ENCODE measurements around the gene MCCC1.
A peak's percentile ranks its signal among the peaks of the same experiment; 100 is the strongest.

MCCC1 gene

GRCh38 chr3:183099026-183099837, at the start of gene MCCC1:
MCCC1 (minus strand) TSS chr3:183099496; CDS start chr3:183099440, 56 bp downstream.
- peaks cover under 1% of the 10 kb centered on the region for H3K36me3 ChIP-seq (ENCODE audit: insufficient read depth, low read length)

GRCh38 chr3:183148056-183148455, 48.8 kb upstream of the MCCC1 start:
- no peak overlapping the region for H3K4me3 ChIP-seq (ENCODE audit: low read length)
- H3K4me1 ChIP-seq (ENCODE audit: insufficient read depth, low read length) = no peaks in the 10 kb centered on the region
- H3K27me3 ChIP-seq (ENCODE audit: insufficient read depth, low read length) = peaks cover 5% of the 10 kb centered on the region
- no peaks in the 10 kb centered on the region for H3K36me3 ChIP-seq (ENCODE audit: insufficient read depth, low read length)
- H2AFZ ChIP-seq (ENCODE audit: low read depth, low read length) = no peak overlapping the region
- H3K9me3 ChIP-seq (ENCODE audit: low read length) = no peaks in the 10 kb centered on the region

More at GRCh38 chr3:183099026-183099837, at the start of gene MCCC1:
- H3K27me3 ChIP-seq (ENCODE audit: insufficient read depth, low read length) = no peaks in the 10 kb centered on the region
- no peaks in the 10 kb centered on the region for H3K9me3 ChIP-seq (ENCODE audit: low read length)
- peak within 1 kb of the TSS; percentile 82 for H2AFZ ChIP-seq (ENCODE audit: low read depth, low read length)
- peak within 1 kb of the TSS; percentile 74 for H3K4me3 ChIP-seq (ENCODE audit: low read length)
- peaks cover 11% of the 10 kb centered on the region for H3K4me1 ChIP-seq (ENCODE audit: insufficient read depth, low read length)

GRCh38 chr3:183144363-183144762, 45.1 kb upstream of the MCCC1 start:
- Histone ChIP-seq H3K4me1 (ENCODE audit: insufficient read depth, low read length) (peaks cover 10% of the 10 kb centered on the region), H3K9me3 (ENCODE audit: low read length) (peaks cover 2% of the 10 kb centered on the region), H3K4me3 (ENCODE audit: low read length) (no peak overlapping the region), H3K36me3 (ENCODE audit: insufficient read depth, low read length) (no peaks in the 10 kb centered on the region), H2AFZ (ENCODE audit: low read depth, low read length) (no peak overlapping the region), H3K27me3 (ENCODE audit: insufficient read depth, low read length) (no peaks in the 10 kb centered on the region)

- Histone ChIP-seq H3K36me3 (ENCODE audit: insufficient read depth, low read length) (no peaks in the 10 kb centered on the region), H3K4me1 (ENCODE audit: insufficient read depth, low read length) (peaks cover 10% of the 10 kb centered on the region), H3K9me3 (ENCODE audit: low read length) (peaks cover 4% of the 10 kb centered on the region), H2AFZ (ENCODE audit: low read depth, low read length) (no peak overlapping the region), H3K4me3 (ENCODE audit: low read length) (no peak overlapping the region), H3K27me3 (ENCODE audit: insufficient read depth, low read length) (no peaks in the 10 kb centered on the region)
Observed at GRCh38 chr3:183142199-183142598, 42.9 kb upstream of the MCCC1 start.

DNA sequence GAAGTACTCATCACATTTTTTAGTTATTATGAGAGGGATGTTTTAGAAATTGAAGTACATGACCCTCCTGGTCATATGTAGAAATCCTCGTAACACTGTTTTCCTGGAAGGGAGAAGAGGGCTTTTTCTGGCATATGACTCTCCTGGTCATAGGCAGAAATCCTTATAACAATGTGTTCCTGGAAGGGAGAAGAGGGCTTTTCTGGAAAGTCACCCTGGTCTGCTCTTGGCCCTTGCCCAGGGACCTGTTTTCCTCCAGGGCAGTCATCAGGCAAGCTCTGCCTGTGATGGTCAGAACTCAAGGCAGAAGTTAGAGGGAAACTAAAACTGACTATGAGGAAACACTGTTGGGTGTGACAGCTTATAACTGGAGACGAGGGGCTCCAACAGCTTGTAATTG, 35.5 kb upstream of the MCCC1 start:
- Histone ChIP-seq H3K9me3 (ENCODE audit: low read length) (peaks cover 3% of the 10 kb centered on the region), H3K36me3 (ENCODE audit: insufficient read depth, low read length) (no peaks in the 10 kb centered on the region), H2AFZ (ENCODE audit: low read depth, low read length) (no peak overlapping the region), H3K4me1 (ENCODE audit: insufficient read depth, low read length) (no peaks in the 10 kb centered on the region), H3K27me3 (ENCODE audit: insufficient read depth, low read length) (peaks cover 28% of the 10 kb centered on the region), H3K4me3 (ENCODE audit: low read length) (no peak overlapping the region)

GRCh38 chr3:183132409-183132808, 33.1 kb upstream of the MCCC1 start:
- Histone ChIP-seq H3K4me1 (ENCODE audit: insufficient read depth, low read length) (no peaks in the 10 kb centered on the region), H2AFZ (ENCODE audit: low read depth, low read length) (no peak overlapping the region), H3K36me3 (ENCODE audit: insufficient read depth, low read length) (no peaks in the 10 kb centered on the region), H3K4me3 (ENCODE audit: low read length) (no peak overlapping the region), H3K9me3 (ENCODE audit: low read length) (no peaks in the 10 kb centered on the region), H3K27me3 (ENCODE audit: insufficient read depth, low read length) (peaks cover 28% of the 10 kb centered on the region)

DNA sequence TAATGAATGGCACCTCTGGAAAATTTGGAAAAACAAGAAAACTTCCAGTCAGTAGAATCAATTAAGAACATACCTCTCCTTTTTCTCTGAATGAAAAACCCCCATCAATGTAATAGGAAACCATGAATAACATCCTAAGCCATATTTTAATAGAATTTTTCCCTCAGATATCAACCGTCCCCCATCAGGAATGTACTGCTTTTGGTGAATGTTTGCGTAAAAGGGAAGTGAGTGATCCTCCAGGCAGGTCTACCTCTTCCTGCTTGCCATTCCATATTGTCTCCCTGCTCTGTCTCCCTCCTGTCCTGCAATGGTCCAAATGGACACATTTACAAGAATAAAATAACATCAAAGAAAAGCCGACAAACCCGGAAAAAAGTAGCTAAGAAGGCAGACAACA, 32.4 kb upstream of the MCCC1 start:
- peaks cover 28% of the 10 kb centered on the region for H3K27me3 ChIP-seq (ENCODE audit: insufficient read depth, low read length)
- H3K4me1 ChIP-seq (ENCODE audit: insufficient read depth, low read length) = no peaks in the 10 kb centered on the region
- H3K9me3 ChIP-seq (ENCODE audit: low read length) = no peaks in the 10 kb centered on the region
- H3K36me3 ChIP-seq (ENCODE audit: insufficient read depth, low read length) = no peaks in the 10 kb centered on the region
- no peak overlapping the region for H3K4me3 ChIP-seq (ENCODE audit: low read length)
- H2AFZ ChIP-seq (ENCODE audit: low read depth, low read length) = no peak overlapping the region

GRCh38 chr3:183131186-183131725, 32.0 kb upstream of the MCCC1 start:
- Histone ChIP-seq H3K36me3 (ENCODE audit: insufficient read depth, low read length) (no peaks in the 10 kb centered on the region), H3K9me3 (ENCODE audit: low read length) (no peaks in the 10 kb centered on the region), H3K4me3 (ENCODE audit: low read length) (no peak overlapping the region), H2AFZ (ENCODE audit: low read depth, low read length) (no peak overlapping the region), H3K4me1 (ENCODE audit: insufficient read depth, low read length) (no peaks in the 10 kb centered on the region), H3K27me3 (ENCODE audit: insufficient read depth, low read length) (peaks cover 28% of the 10 kb centered on the region)

DNA sequence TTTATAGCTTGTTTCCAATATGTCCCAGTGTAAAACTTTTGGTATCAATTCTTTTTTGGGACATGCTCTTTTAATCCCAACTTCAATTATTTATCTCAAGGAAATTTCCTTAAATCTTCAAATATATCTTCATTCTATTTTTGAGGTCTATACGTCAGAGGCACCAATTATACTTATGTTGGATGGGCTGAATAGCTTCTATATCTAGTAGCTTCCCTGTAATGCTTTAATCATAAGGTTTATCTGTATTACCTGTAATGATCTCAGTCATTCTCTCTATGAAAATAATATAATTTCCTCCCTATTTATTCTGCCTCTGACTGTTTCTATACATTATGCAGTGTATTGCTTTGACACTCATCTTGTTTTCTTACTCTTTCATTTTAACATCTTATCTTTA, 29.9 kb upstream of the MCCC1 start:
- Histone ChIP-seq H3K9me3 (ENCODE audit: low read length) (no peaks in the 10 kb centered on the region), H2AFZ (ENCODE audit: low read depth, low read length) (no peak overlapping the region), H3K36me3 (ENCODE audit: insufficient read depth, low read length) (no peaks in the 10 kb centered on the region), H3K27me3 (ENCODE audit: insufficient read depth, low read length) (peaks cover 18% of the 10 kb centered on the region), H3K4me3 (ENCODE audit: low read length) (no peak overlapping the region), H3K4me1 (ENCODE audit: insufficient read depth, low read length) (no peaks in the 10 kb centered on the region)

DNA sequence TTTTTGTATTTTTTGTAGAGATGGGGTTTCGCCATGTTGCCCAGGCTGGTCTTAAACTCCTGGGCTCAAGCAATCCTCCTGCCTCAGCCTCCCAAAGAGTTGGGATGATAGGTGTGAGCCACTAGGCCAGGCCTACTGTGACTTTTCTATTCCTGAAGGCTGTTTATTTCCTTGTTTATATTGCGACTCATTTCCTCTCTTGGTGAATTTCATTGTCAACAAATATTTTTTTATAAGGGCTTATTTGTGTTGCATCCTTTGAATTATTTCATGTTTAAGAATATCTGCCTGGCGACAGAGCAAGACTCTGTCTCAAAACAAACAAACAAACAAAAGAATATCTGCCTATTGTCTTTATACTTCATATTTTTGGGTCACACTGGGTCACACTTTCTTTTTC, 29.4 kb upstream of the MCCC1 start:
- H3K27me3 ChIP-seq (ENCODE audit: insufficient read depth, low read length) = peaks cover 12% of the 10 kb centered on the region
- no peak overlapping the region for H3K4me3 ChIP-seq (ENCODE audit: low read length)
- H3K4me1 ChIP-seq (ENCODE audit: insufficient read depth, low read length) = peaks cover 3% of the 10 kb centered on the region
- H3K36me3 ChIP-seq (ENCODE audit: insufficient read depth, low read length) = no peaks in the 10 kb centered on the region
- no peak overlapping the region for H2AFZ ChIP-seq (ENCODE audit: low read depth, low read length)
- no peaks in the 10 kb centered on the region for H3K9me3 ChIP-seq (ENCODE audit: low read length)

DNA sequence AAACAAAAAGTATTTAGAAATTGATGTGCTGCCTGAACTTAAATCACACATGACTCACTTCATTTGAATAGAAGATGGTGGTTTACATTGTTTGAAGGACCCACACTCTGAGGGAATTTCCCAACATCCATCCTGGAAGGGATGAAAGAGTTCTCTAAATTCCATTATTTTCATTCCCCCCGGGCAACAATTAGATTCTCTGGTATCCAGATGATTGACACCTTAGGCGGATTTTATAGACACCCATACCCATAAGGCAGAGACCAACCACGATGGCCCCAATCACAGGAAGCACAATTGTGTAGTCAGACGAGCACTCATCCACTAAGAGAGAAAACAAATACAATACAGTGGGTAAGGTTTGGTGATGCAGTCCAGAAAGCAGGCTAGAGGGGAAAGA, 24.6 kb upstream of the MCCC1 start:
- peaks cover 4% of the 10 kb centered on the region for H3K4me1 ChIP-seq (ENCODE audit: insufficient read depth, low read length)
- H2AFZ ChIP-seq (ENCODE audit: low read depth, low read length) = no peak overlapping the region
- no peaks in the 10 kb centered on the region for H3K9me3 ChIP-seq (ENCODE audit: low read length)
- H3K36me3 ChIP-seq (ENCODE audit: insufficient read depth, low read length) = no peaks in the 10 kb centered on the region
- H3K4me3 ChIP-seq (ENCODE audit: low read length) = no peak overlapping the region
- H3K27me3 ChIP-seq (ENCODE audit: insufficient read depth, low read length) = no peaks in the 10 kb centered on the region

- H3K36me3 ChIP-seq (ENCODE audit: insufficient read depth, low read length) = no peaks in the 10 kb centered on the region
- H3K27me3 ChIP-seq (ENCODE audit: insufficient read depth, low read length) = peaks cover 3% of the 10 kb centered on the region
- H3K9me3 ChIP-seq (ENCODE audit: low read length) = no peaks in the 10 kb centered on the region
- H3K4me3 ChIP-seq (ENCODE audit: low read length) = no peak overlapping the region
- peaks cover 4% of the 10 kb centered on the region for H3K4me1 ChIP-seq (ENCODE audit: insufficient read depth, low read length)
- no peak overlapping the region for H2AFZ ChIP-seq (ENCODE audit: low read depth, low read length)
Observed at GRCh38 chr3:183122257-183122932, 23.1 kb upstream of the MCCC1 start.

DNA sequence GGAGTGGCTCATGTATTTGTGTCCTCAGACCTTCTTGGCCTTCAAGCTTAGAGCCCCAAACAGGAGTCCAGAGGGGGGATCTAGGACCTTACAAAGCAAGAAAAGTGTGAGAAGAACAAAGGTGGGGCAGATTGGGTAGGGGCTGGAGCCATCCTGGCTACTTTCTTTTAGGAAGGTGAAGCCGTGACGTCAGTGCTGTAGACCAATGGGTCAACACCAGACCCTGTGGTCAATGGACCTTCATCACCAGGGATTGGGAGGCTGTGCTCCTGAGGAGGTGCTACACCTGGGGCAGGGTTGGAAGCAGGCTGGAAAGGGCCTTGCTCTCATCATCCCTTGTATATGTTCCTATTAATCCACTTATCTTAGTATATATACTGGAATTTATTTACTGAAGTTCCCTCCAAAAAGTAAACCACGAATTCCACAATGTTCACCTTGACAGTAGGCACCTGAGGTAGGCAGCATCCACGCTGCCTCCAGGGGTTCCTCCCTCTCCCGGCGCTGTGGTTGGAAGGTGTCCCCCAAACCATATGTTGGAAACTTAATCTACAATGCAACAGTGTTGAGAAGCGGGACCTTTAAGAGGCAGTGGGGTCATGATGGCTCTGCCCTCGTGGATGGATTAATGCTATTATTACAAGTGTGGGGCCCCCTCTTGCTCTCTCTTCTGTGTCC, 21.4 kb upstream of the MCCC1 start:
- Histone ChIP-seq H3K9me3 (ENCODE audit: low read length) (no peaks in the 10 kb centered on the region), H3K36me3 (ENCODE audit: insufficient read depth, low read length) (no peaks in the 10 kb centered on the region), H2AFZ (ENCODE audit: low read depth, low read length) (no peak overlapping the region), H3K4me1 (ENCODE audit: insufficient read depth, low read length) (peaks cover 6% of the 10 kb centered on the region), H3K4me3 (ENCODE audit: low read length) (no peak overlapping the region), H3K27me3 (ENCODE audit: insufficient read depth, low read length) (peaks cover 13% of the 10 kb centered on the region)
